ENCODE data around the gene TTC39A.

- TF ChIP-seq KDM5A (IDR thresholded peaks at IDR 0.05) (no peak), CTCF (IDR thresholded peaks at IDR 0.05) (no peak), CHD2 (IDR thresholded peaks at IDR 0.05; ENCODE audit: low read length, partially characterized antibody) (no peak), HDAC2 (IDR thresholded peaks at IDR 0.05) (no peak), SMC3 (IDR thresholded peaks at IDR 0.05) (no peak), POLR2A (IDR thresholded peaks at IDR 0.05; ENCODE audit: low read length) (no peak), ELK1 (IDR thresholded peaks at IDR 0.05; ENCODE audit: low read depth, low read length) (no peak), KDM1A (IDR thresholded peaks at IDR 0.05; ENCODE audit: low read depth) (no peak), NFE2L2 (conservative IDR thresholded peaks at IDR 0.05; ENCODE audit: low read length) (no peak), MYC (IDR thresholded peaks at IDR 0.05; ENCODE audit: borderline replicate concordance, low read length) (no peak)
These were observed 1.1 kb upstream of the TTC39A start for GRCh38 chr1:51331206-51332100.
